Germinal center (tissue), 1 donor: ENCODE results near the gene POPDC3.

Source experiments
- DNase-seq: peaks from one replicate; pipeline ENCODE4 v3.0.0; 2012; ENCODE audit warnings: mixed read lengths, low spot score

The POPDC3 gene

DNA sequence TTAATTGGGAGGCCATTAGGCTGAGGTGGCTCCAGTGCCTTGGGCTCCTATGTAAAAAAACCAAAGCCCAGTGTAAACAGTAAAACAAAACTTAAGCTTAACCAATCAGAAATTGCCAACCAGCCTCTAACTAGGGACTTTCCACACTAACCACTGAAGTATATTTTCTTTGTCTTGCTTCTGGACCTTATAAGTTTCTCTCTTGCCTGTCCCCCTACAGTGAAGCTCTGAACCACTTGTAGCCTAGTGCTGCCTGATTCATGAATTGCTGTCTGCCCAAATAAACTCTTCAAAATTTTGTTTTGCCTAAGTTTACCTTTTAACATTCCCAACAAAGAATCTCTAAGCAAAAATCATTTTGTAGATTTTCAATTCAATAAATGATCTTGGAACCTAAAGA, 28.2 kb downstream of the POPDC3 start:
- no peak for DNase-seq

- no peak for DNase-seq
These were observed 41.7 kb downstream of the POPDC3 start for GRCh38 chr6:105138141-105138540.

- DNase-seq, result no peak
These were observed 42.4 kb downstream of the POPDC3 start for GRCh38 chr6:105137388-105137787.

- DNase-seq, result peak; percentile 77
These were observed 43.1 kb downstream of the POPDC3 start for GRCh38 chr6:105136431-105137350.

- DNase-seq, result no peak
These were observed 43.8 kb downstream of the POPDC3 start for GRCh38 chr6:105135907-105136430.

GRCh38 chr6:105135056-105135455, 44.8 kb downstream of the POPDC3 start:
- DNase-seq, result no peak

GRCh38 chr6:105122717-105123116, 57.1 kb downstream of the POPDC3 start:
- no peak for DNase-seq

- no peak for DNase-seq
These were observed 57.8 kb downstream of the POPDC3 start for GRCh38 chr6:105121981-105122380.

DNA sequence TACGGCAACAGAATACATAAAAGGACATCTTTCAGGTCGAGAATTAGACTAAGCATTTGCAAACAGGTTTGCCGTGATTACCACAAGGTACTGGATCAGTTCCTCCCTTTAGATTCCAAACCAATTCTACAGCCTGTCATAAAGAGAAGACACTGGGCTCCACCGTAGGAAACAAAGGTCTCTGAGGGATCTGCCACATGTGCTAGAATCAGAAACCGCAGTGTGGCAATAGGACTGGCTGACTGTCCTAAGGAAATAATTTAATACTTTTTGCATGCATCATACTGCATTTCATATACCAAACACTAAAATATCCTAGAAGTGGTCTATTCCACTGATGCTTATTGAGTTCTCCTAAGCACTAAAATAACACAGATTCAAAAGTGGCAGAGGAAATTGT, 59.2 kb downstream of the POPDC3 start:
- no peak for DNase-seq

DNA sequence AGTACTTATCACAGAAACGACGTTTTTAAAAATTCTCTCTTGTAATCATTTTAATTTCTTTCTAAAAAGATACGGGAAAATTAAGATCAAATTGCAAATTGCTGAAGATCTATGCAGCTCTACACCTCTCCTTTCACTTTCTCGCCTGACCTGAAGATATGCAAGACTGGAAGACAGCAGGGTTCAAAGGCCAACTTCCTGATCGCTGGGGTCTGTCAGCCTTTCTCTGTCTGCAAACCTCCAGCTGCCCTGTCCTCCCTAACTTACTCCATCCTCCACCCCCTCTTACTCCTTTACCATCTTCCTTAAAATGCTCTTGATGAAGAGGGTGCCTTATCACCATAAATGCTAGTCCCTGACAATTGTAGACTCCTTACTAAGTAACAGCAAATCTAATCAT, 63.7 kb downstream of the POPDC3 start:
- no peak for DNase-seq

GRCh38 chr6:105113422-105113821, 66.4 kb downstream of the POPDC3 start:
- no peak for DNase-seq

- DNase-seq, result no peak
These were observed 67.2 kb downstream of the POPDC3 start for GRCh38 chr6:105112577-105112976.

DNA sequence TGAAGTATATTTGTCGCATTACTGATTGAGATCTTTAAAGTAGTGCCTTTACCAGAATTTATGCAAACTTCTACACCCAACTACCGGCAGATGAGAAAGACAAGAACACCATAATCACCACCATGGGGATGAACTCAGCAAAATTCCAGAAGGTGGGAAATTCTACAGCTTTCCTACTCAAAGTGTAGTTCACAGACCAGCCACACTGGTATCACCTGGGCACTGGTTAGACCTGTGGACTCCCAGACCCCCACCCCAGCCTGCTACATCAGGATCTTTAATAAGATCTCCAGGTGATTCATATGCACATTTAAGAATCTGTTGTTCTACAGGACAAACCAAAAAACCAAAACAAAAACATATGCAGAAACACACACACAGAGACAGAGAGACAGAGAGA, 67.9 kb downstream of the POPDC3 start:
- no peak for DNase-seq

DNA sequence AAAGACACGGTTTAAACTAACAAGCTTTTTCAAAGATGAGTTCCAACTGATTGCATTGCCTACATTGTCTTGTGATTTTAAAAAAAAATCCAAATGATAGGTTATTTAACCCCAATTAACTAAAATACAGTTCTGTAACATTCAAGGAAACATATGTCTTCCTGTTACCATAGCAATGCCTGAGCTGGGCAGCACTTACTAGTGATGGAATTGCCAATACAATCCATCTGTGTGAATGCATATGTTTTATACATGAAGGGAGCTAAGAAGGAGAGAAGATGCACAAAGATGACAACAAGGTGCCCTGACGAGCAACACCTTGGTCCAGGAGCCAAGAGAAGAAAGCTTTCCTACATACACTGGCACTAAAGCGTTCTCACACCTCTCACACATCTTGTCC, 68.7 kb downstream of the POPDC3 start:
- no peak for DNase-seq

- no peak for DNase-seq
These were observed 69.6 kb downstream of the POPDC3 start for GRCh38 chr6:105109955-105110895.

- DNase-seq, result no peak
These were observed 71.1 kb downstream of the POPDC3 start for GRCh38 chr6:105108631-105109262.
